Fibroblast of villous mesenchyme (primary cell): ENCODE results near the gene OR13J1. TPM values are rescaled to one million over a fixed set of nuclear protein-coding genes. Genes with fewer than 3 reads are reported as not detected.

Experiments used
- DNase-seq: peaks from one replicate; pipeline ENCODE4 v3.0.0-alpha.2; 2010; ENCODE audit warnings: low read depth
- H3K4me3 ChIP-seq: 2 replicates; pipeline ENCODE4 v1.5.1; 2011; ENCODE audit warnings: low read depth, mild to moderate bottlenecking, low read length
- CTCF ChIP-seq: IDR thresholded peaks from 2 replicates; pipeline ENCODE4 v1.5.1; 2012; ENCODE audit warnings: low read depth, mild to moderate bottlenecking, low read length; ENCODE audit not compliant: insufficient read depth
- total RNA-seq: library from RNA; depleted of rRNA; stranded (reverse); fragments of >200 nt; gene quantifications from 2 replicates; pipeline ENCODE4 v1.2.3, GENCODE V29; 2012

The OR13J1 gene
- total RNA-seq, 1 donor, result not detected

GRCh38 chr9:35907711-35908503 is 37.7 kb upstream of the OR13J1 start:
- no peak for TF ChIP-seq CTCF
- peak; percentile 93 for DNase-seq
- peak overlapping the region; percentile 29 for H3K4me3 ChIP-seq

GRCh38 chr9:35906923-35907699 is 36.9 kb upstream of the OR13J1 start:
- no peak for TF ChIP-seq CTCF
- peak; percentile 92 for DNase-seq
- peak overlapping the region; percentile 29 for H3K4me3 ChIP-seq

GRCh38 chr9:35905912-35906679 is 35.9 kb upstream of the OR13J1 start, which contains the start of gene HRCT1:
TSS of gene HRCT1 (plus strand) at chr9:35906202. CDS start at chr9:35906288, 86 bp downstream.
- no peak for TF ChIP-seq CTCF
- peak; percentile 96 for DNase-seq
- no peak within 1 kb of the TSS for H3K4me3 ChIP-seq

GRCh38 chr9:35905051-35905781 is 35.0 kb upstream of the OR13J1 start:
- no peak overlapping the region for H3K4me3 ChIP-seq
- no peak for TF ChIP-seq CTCF
- DNase-seq, result peak; percentile 50

- no peak overlapping the region for H3K4me3 ChIP-seq
- TF ChIP-seq CTCF, result no peak
- DNase-seq, result no peak
These were observed 34.1 kb upstream of the OR13J1 start for GRCh38 chr9:35904338-35904737.

GRCh38 chr9:35903049-35903448 is 32.8 kb upstream of the OR13J1 start:
- peak; percentile 64 for TF ChIP-seq CTCF
- no peak overlapping the region for H3K4me3 ChIP-seq
- DNase-seq, result peak; percentile 69
